ENCODE data around the gene OR2J3.
"Not testable (repeated sequence)": the region's sequence is repeated elsewhere in the genome, so short reads cannot be mapped to it uniquely, and the experiment has no call there.

Gene OR2J3

GRCh38 chr6:29107758-29108157, at the start of gene OR2J3:
Gene OR2J3, plus strand, starts transcription at chr6:29108058. Its CDS starts 3,833 bp downstream, at chr6:29111891.
- DNase-seq (ENCODE audit: low read depth): no peak

GRCh38 chr6:29071831-29072723, 35.8 kb upstream of the OR2J3 start:
- DNase-seq (ENCODE audit: low read depth): no peak

GRCh38 chr6:29079203-29079602, 28.7 kb upstream of the OR2J3 start:
- no peak for DNase-seq (ENCODE audit: low read depth)

GRCh38 chr6:29081312-29081711, 26.5 kb upstream of the OR2J3 start:
- no peak for DNase-seq (ENCODE audit: low read depth)

GRCh38 chr6:29082457-29082856, 25.4 kb upstream of the OR2J3 start:
- no peak for DNase-seq (ENCODE audit: low read depth)

GRCh38 chr6:29087213-29087612, 20.6 kb upstream of the OR2J3 start, which contains the start of gene OR2B3:
Gene OR2B3, minus strand, starts transcription at chr6:29087313. Its CDS starts 65 bp downstream, at chr6:29087248.
- no peak for DNase-seq (ENCODE audit: low read depth)

- DNase-seq (ENCODE audit: low read depth): no peak
Observed at GRCh38 chr6:29092957-29093356, 14.9 kb upstream of the OR2J3 start.

GRCh38 chr6:29097803-29098202, 10.1 kb upstream of the OR2J3 start:
- DNase-seq (ENCODE audit: low read depth): no peak

- DNase-seq (ENCODE audit: low read depth): no peak
Observed at GRCh38 chr6:29099190-29099589, 8.7 kb upstream of the OR2J3 start, which contains the start of gene OR2J1. Gene OR2J1, plus strand, starts transcription at chr6:29099490. Its CDS starts 1,453 bp downstream, at chr6:29100943.

- no peak for DNase-seq (ENCODE audit: low read depth)
Observed at GRCh38 chr6:29112135-29112534, 4.3 kb downstream of the OR2J3 start.

GRCh38 chr6:29114964-29115363, 7.1 kb downstream of the OR2J3 start:
- not testable (repeated sequence) for DNase-seq (ENCODE audit: low read depth)

- no peak for DNase-seq (ENCODE audit: low read depth)
Observed at GRCh38 chr6:29129326-29130012, 21.6 kb downstream of the OR2J3 start.

- no peak for DNase-seq (ENCODE audit: low read depth)
Observed at GRCh38 chr6:29130644-29131043, 22.8 kb downstream of the OR2J3 start.

- no peak for DNase-seq (ENCODE audit: low read depth)
Observed at GRCh38 chr6:29131691-29132090, 23.8 kb downstream of the OR2J3 start.

- DNase-seq (ENCODE audit: low read depth): no peak
Observed at GRCh38 chr6:29137724-29138123, 29.9 kb downstream of the OR2J3 start.

- DNase-seq (ENCODE audit: low read depth): no peak
Observed at GRCh38 chr6:29141606-29142005, 33.7 kb downstream of the OR2J3 start.

- DNase-seq (ENCODE audit: low read depth): no peak
Observed at GRCh38 chr6:29142309-29142708, 34.5 kb downstream of the OR2J3 start.

- no peak for DNase-seq (ENCODE audit: low read depth)
Observed at GRCh38 chr6:29146179-29146578, 38.3 kb downstream of the OR2J3 start.

- no peak for DNase-seq (ENCODE audit: low read depth)
Observed at GRCh38 chr6:29147074-29147473, 39.2 kb downstream of the OR2J3 start.

GRCh38 chr6:29149444-29149843, 41.6 kb downstream of the OR2J3 start:
- DNase-seq (ENCODE audit: low read depth): not testable (repeated sequence)

GRCh38 chr6:29153083-29153482, 45.2 kb downstream of the OR2J3 start:
- DNase-seq (ENCODE audit: low read depth): no peak

- not testable (repeated sequence) for DNase-seq (ENCODE audit: low read depth)
Observed at GRCh38 chr6:29155182-29155581, 47.3 kb downstream of the OR2J3 start.

GRCh38 chr6:29159922-29160321, 52.1 kb downstream of the OR2J3 start:
- not testable (repeated sequence) for DNase-seq (ENCODE audit: low read depth)

Measured in fibroblast of the conjunctiva (primary cell).